Measurements from ENCODE around the gene SLC6A11. TPM values are rescaled to one million over a fixed set of nuclear protein-coding genes. Genes with fewer than 3 reads are reported as not detected.

SLC6A11 gene
- total and polyA plus RNA-seq, 2 of the 8 experiments (the other 6 are each of a cell fraction or from before 2014, with no cell fraction given): 0.78 to 1.5 TPM

DNA sequence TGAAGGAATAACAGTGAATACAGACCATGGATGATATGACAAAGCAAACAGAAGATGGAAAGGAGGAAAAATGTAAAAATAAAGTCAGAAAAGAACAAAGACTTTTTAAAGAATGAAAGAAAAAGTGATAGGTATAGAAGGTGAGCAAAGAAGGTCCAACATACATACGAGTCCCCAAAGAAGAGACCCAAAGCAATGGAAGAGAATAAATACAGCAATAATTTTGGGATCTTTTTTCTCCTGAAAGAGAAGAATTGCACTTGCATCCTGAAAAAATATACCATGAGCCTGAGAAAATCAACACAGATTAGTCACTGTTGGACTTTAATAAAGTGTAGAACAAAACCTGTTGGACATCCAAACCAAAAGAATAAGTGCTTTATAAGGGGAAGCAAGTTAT lies 91.2 kb downstream of the SLC6A11 start:
- H4K91ac ChIP-seq (replicated peaks; ENCODE audit: insufficient read length, low read length): no peak overlapping the region
- no peak overlapping the region for H2AK5ac ChIP-seq (ENCODE audit: low read depth, low read length)
- no peaks in the 10 kb centered on the region for H3K79me1 ChIP-seq (ENCODE audit: low read depth, low read length)
- no peak overlapping the region for H3K23ac ChIP-seq (ENCODE audit: insufficient read length)
- no peaks in the 10 kb centered on the region for H3K27me3 ChIP-seq (replicated peaks in 1 of 4; ENCODE audit: control insufficient read depth in 3 of 4, extremely low read depth in 1 of 4, insufficient read depth in 3 of 4, low read length in 3 of 4)
- no peak for DNase-seq (ENCODE audit: low read depth in 1 of 2, low spot score in 2 of 2)
- H3K9ac ChIP-seq (replicated peaks in 1 of 4; ENCODE audit: extremely low read depth in 1 of 4, low read depth in 3 of 4, low read length in 3 of 4): no peak overlapping the region
- peaks cover 20 to 23% of the 10 kb centered on the region in 2 experiments; a peak in 3 of 4 replicates for H3K9me3 ChIP-seq (ENCODE audit: insufficient read depth in 2 of 2, low read depth in 1 of 2, low read length in 1 of 2)
- H3K79me2 ChIP-seq (ENCODE audit: control insufficient read depth in 1 of 2, insufficient read depth in 2 of 2, low read length in 2 of 2): no peaks in the 10 kb centered on the region
- no peak overlapping the region for H2BK5ac ChIP-seq (ENCODE audit: low read depth, low read length)
- no peak for FAIRE-seq
- TF ChIP-seq JUND (IDR thresholded peaks at IDR 0.05; ENCODE audit: low read length) (no peak), SAP30 (IDR thresholded peaks at IDR 0.05; ENCODE audit: insufficient read depth, insufficient replicate concordance, low read length) (no peak), CBX8 (IDR thresholded peaks at IDR 0.05; ENCODE audit: borderline replicate concordance, low read depth, low read length) (no peak), BRCA1 (IDR thresholded peaks at IDR 0.05; ENCODE audit: low read depth, low read length) (no peak), SP2 (IDR thresholded peaks at IDR 0.05; ENCODE audit: low read length) (no peak)
- TF ChIP-seq, protein P1, sequence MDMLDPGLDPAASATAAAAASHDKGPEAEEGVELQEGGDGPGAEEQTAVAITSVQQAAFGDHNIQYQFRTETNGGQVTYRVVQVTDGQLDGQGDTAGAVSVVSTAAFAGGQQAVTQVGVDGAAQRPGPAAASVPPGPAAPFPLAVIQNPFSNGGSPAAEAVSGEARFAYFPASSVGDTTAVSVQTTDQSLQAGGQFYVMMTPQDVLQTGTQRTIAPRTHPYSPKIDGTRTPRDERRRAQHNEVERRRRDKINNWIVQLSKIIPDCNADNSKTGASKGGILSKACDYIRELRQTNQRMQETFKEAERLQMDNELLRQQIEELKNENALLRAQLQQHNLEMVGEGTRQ (IDR thresholded peaks at IDR 0.05; ENCODE audit: low read length): no peak
- no peak overlapping the region for H3K4me2 ChIP-seq (ENCODE audit: insufficient read depth in 1 of 2, low read depth in 2 of 2, low read length in 2 of 2)
- no peaks in the 10 kb centered on the region for H3K4me1 ChIP-seq (replicated peaks in 1 of 4; ENCODE audit: control insufficient read depth in 3 of 4, insufficient read depth in 4 of 4, low read length in 3 of 4)
- ChIA-PET POLR2A (ENCODE audit: partially characterized antibody) (no interaction called here), CTCF (ENCODE audit: partially characterized antibody) (interaction anchor here (1.1 kb wide), 1 partner anchor 35 kb away, joined by 3 read pairs; no protein-coding TSS in a partner anchor)
- no peak overlapping the region for H3K14ac ChIP-seq (ENCODE audit: insufficient read length)
- no peak overlapping the region for H3K4me3 ChIP-seq (ENCODE audit: extremely low read depth in 1 of 4, insufficient read depth in 2 of 4, low read depth in 3 of 4, low read length in 4 of 4)
- H3K36me3 ChIP-seq (ENCODE audit: control insufficient read depth in 2 of 4, insufficient read depth in 4 of 4, low read length in 3 of 4): no peaks in the 10 kb centered on the region
- no peaks in the 10 kb centered on the region for H4K20me1 ChIP-seq (replicated peaks in 1 of 2; ENCODE audit: control insufficient read depth in 1 of 2, insufficient read depth in 2 of 2, low read length in 2 of 2)
- H2BK120ac ChIP-seq (replicated peaks; ENCODE audit: low read depth, low read length): no peak overlapping the region
- no peak overlapping the region for H2BK15ac ChIP-seq (ENCODE audit: low read length)
- no peak overlapping the region for H3K4ac ChIP-seq (replicated peaks; ENCODE audit: insufficient read length, low read depth, low read length)
- no peak overlapping the region for H3K18ac ChIP-seq (ENCODE audit: extremely low read depth, low read length)
- no peak overlapping the region for H3K27ac ChIP-seq (ENCODE audit: low read depth, low read length)
- H4K5ac ChIP-seq (ENCODE audit: insufficient read length, low read depth, low read length): no peak overlapping the region
- no peak overlapping the region for H2BK20ac ChIP-seq (ENCODE audit: low read length)
- no peak overlapping the region for H2AFZ ChIP-seq (ENCODE audit: low read length)
- 81% methylated on average over 1 of the region's 1 CpG; no CpG with 5 or more reads in 1 of the 2 experiments for WGBS, 2 experiments (ENCODE audit: extremely low coverage in 1 of 2, insufficient coverage in 1 of 2, insufficient read length in 1 of 2, insufficient replicate concordance in 2 of 2, low coverage in 1 of 2, low lambda C conversion rate in 2 of 2, missing lambda C conversion rate in 1 of 2)
- H3K56ac ChIP-seq (replicated peaks; ENCODE audit: insufficient read length, low read depth, low read length): no peak overlapping the region
- H4K8ac ChIP-seq (ENCODE audit: extremely low read depth, insufficient read depth, low read length): no peak overlapping the region
- H3K23me2 ChIP-seq (ENCODE audit: low read depth, low read length): no peaks in the 10 kb centered on the region
- H2BK12ac ChIP-seq (ENCODE audit: low read depth, low read length): no peak overlapping the region

Measured in H1 (cell line).